HFF-Myc (cell line): Measurements from ENCODE around the gene RNLS.

Experiments
- DNase-seq: peaks from one replicate; pipeline ENCODE4 v3.0.0-alpha.2; 2011; ENCODE audit warnings: low read depth; ENCODE audit errors: extremely low read depth
- H3K4me3 ChIP-seq: replicated peaks from 2 replicates; pipeline ENCODE4 v1.5.1; 2011; ENCODE audit warnings: low read depth, mild to moderate bottlenecking, control low read depth, low read length
- CTCF ChIP-seq: IDR thresholded peaks from 2 replicates; pipeline ENCODE4 v1.5.1; 2012; ENCODE audit warnings: mild to moderate bottlenecking, low read depth, low read length, control low read depth; ENCODE audit errors: missing control alignments

RNLS gene

GRCh38 chr10:88465765-88466164, 117.4 kb downstream of the RNLS start:
- no peak overlapping the region for H3K4me3 ChIP-seq
- no peak for TF ChIP-seq CTCF
- no peak for DNase-seq

- no peak for TF ChIP-seq CTCF
- no peak for DNase-seq
- no peak overlapping the region for H3K4me3 ChIP-seq
Observed at GRCh38 chr10:88463811-88464210, 119.3 kb downstream of the RNLS start.

GRCh38 chr10:88461426-88461825, 121.7 kb downstream of the RNLS start:
- no peak for DNase-seq
- no peak overlapping the region for H3K4me3 ChIP-seq
- no peak for TF ChIP-seq CTCF

GRCh38 chr10:88459530-88459929, 123.6 kb downstream of the RNLS start:
- no peak overlapping the region for H3K4me3 ChIP-seq
- no peak for TF ChIP-seq CTCF
- no peak for DNase-seq

GRCh38 chr10:88458209-88458608, 124.9 kb downstream of the RNLS start:
- DNase-seq: no peak
- no peak overlapping the region for H3K4me3 ChIP-seq
- no peak for TF ChIP-seq CTCF

GRCh38 chr10:88457660-88458059, 125.5 kb downstream of the RNLS start:
- no peak overlapping the region for H3K4me3 ChIP-seq
- no peak for TF ChIP-seq CTCF
- DNase-seq: no peak

GRCh38 chr10:88456730-88457129, 126.4 kb downstream of the RNLS start:
- H3K4me3 ChIP-seq: no peak overlapping the region
- DNase-seq: no peak
- no peak for TF ChIP-seq CTCF
